ENCODE measurements around the gene GPR162. TPM values are rescaled to one million over a fixed set of nuclear protein-coding genes. Genes with fewer than 3 reads are reported as not detected.

Gene GPR162
- total RNA-seq, 1 donor from 2014 or later: 2.5 TPM

DNA sequence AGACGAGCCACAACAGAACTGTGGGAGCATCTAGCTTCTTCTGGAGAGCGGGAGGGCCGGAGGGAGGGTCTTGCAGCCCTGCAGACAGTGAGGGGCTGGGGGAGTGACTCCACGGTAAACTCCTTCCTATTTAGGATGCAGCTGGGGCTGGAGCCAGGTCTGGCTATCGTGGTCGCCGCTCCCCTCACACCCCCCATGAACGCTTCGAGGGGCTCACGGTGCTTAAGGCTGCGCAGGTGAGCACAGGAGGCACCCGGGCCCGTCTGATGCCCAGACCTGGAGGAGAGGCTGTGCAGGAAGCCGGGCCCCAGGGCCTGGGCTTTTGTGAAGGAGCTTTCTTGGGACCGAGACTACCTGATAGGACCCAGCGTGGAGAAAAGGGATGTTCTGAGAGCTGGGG is 15.2 kb downstream of the GPR162 start:
- no peak for DNase-seq (ENCODE audit: low spot score)

DNA sequence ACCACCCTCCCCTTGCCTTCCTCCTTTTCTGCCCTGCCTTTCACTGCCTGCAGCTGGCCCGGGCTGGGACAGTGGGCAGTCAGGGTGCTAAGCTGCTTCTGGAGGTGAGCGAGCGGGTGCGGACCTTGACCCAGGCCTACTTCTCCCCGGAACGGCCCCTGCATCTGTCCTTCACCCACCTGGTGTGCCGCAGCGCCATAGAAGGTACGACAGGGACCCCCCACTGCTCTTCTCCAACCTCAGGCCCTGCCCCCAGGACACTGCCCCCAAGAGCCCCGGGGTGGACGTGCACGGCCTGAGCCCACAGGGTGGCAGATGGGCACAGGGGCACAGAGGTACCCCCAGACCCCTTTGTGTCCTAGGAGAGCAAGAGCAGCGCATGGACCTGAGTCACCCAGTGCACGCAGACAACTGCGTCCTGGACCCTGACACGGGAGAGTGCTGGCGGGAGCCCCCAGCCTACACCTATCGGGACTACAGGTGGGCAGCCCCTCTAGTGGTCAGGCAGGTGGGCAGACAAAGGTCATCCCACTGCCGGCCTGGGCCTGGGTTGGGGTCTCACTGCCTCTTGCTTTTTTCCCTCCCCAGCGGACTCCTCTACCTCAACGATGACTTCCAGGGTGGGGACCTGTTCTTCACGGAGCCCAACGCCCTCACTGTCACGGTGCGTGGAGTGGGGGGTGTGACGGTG is 15.9 kb downstream of the GPR162 start:
- DNase-seq (ENCODE audit: low spot score): no peak

DNA sequence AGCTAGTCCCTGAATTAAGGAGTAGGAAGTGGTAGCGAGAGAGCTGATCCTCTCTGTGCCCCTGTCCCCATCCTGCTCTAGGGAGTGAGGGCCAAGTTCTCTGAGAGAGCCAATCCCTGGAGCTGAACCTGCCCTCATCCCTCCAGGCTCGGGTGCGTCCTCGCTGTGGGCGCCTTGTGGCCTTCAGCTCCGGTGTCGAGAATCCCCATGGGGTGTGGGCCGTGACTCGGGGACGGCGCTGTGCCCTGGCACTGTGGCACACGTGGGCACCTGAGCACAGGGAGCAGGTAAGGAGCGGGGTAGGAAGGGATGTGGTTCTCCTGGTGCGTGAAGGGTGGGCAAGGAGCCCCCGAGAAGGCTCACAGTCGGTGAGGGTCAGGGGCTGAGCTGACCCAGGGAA is 17.2 kb downstream of the GPR162 start:
- DNase-seq (ENCODE audit: low spot score): no peak

DNA sequence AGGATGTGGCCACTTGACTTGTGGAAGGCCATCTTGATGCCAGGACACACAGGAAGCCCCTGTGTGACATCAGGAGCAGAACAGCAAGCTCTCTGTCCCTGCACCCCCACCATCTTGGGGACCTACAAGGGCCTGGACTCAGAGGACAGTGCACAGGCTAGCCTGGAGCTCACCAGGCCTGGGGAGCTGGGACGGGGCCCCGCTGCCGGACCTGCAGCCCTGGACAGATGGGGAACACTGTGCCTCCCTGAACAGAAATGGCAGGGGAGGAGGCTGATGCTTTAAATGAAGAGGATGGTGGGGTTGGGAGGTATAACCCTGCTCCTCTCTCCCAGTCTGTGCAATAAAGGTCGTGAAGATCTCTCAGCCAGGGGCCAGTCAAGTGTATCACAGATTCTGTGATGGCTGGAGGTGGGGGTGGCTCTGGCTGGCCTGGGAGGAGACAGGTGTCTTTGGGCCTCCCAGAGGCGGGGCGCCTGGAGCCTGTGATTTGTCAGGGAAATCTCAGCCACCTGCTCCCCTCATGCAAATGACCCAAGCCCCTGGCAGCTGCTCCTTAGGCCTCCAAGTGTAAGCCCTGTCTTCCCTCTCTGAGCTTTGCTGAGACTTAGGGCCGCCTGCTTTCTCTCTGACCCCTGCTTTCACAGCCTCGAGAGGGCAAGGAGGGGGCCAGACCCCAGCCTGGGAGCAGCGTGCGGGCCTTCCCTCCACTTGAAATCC is 18.0 kb downstream of the GPR162 start:
- DNase-seq (ENCODE audit: low spot score): no peak

DNA sequence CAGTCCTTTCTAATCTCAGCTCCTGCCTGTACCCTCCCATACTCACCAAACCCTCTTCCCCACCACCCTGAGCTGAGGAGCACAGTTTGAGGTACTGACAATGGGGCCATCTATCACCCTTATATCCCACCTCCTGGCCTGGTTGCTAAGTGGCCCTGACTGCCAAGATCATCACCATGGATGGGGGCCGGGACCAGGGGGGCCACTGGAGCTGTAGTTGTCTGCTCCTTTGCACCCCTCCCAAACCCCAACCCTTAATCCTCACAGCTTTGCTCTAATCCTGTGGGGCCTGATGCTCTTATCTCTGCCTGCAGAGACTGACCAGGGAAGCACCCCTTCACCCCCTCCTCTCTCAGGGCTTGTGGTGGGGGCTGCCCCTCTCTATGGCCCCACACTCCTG is 18.7 kb downstream of the GPR162 start:
- no peak for DNase-seq (ENCODE audit: low spot score)

GRCh38 chr12:6840761-6841515 is 19.3 kb downstream of the GPR162 start, which contains the start of gene GNB3:
TSS of gene GNB3 (plus strand) at chr12:6840925. CDS start at chr12:6841288, 363 bp downstream.
- DNase-seq (ENCODE audit: low spot score): no peak

DNA sequence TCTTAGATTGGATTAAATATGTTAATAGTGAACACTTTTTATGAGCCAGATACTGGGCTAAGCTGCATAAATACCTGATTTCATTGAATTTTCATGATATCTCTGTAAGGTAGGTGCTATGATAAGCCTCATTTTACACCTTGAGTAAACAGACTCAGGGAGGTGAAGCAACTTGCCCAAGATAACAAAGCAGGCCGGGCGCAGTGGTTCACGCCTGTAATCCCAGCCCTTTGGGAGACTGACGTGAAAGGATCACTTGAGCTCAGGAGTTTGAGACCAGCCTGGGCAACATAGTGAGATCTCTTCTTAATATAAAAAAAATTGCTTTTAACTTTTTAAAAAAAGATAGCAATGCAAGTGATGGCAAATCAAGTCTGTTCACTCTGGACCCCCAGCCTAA is 20.5 kb downstream of the GPR162 start:
- DNase-seq (ENCODE audit: low spot score): no peak

- DNase-seq (ENCODE audit: low spot score): no peak
Measured at GRCh38 chr12:6843118-6843902, 21.7 kb downstream of the GPR162 start.

DNA sequence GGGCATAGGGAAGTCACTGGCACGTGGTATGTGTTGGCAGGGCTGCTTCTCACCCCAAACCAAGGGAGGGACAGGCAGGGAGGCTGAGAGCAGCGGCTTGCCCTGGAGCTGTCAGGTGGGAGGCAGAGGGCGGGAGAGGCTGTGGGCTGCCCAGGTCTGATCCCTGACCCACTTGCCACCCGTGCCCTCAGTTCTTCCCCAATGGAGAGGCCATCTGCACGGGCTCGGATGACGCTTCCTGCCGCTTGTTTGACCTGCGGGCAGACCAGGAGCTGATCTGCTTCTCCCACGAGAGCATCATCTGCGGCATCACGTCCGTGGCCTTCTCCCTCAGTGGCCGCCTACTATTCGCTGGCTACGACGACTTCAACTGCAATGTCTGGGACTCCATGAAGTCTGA is 23.8 kb downstream of the GPR162 start:
- no peak for DNase-seq (ENCODE audit: low spot score)

GRCh38 chr12:6846316-6846869 is 24.8 kb downstream of the GPR162 start:
- no peak for DNase-seq (ENCODE audit: low spot score)

GRCh38 chr12:6847676-6848075 is 26.1 kb downstream of the GPR162 start:
- no peak for DNase-seq (ENCODE audit: low spot score)

DNA sequence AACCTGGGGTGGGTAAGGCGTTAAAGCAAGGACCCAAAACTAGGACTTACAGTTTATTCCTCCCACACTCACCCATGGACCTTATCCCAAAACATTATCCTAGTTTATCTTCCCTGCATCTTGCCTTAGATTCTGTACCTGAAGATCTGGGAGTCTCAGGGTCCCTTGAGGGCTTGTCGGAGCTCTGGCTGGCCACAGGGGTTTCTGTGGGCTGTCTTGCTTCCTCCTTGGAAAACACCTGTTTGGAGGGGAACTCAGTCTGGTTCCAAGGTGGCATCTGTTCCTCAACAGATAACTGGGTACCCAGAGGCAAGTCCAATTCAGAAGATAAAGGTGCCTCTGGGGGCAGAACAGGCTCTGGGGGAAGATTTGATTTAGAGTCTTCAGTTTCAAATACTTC is 27.8 kb downstream of the GPR162 start:
- DNase-seq (ENCODE audit: low spot score): no peak

DNA sequence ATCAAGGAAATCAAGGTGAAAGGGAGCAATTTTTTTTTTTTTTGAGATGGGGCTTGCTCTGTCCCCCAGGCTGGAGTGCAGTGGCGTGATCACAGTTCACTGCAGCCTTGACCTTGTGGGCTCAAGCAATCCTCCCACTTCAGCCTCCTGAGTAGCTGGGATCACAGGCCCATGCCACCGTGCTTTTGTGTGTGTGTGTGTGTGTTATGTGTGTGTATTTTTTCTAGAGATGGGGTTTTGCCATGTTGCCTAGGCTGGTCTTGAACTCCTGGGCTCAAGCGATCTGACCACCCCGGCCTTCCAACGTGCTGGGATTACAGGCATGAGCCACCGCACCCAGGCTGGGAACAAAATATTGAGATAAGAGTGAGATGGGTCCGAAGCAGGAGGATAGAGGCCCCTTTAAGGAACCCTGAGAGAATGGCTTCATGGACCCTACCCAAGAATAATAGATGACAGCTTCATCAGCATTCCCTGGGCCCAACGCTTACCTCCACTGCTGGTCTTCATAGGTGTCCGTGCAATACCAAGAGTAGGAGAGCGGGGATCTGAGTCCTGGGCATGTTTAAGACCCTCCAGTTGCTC is 28.4 kb downstream of the GPR162 start:
- no peak for DNase-seq (ENCODE audit: low spot score)

DNA sequence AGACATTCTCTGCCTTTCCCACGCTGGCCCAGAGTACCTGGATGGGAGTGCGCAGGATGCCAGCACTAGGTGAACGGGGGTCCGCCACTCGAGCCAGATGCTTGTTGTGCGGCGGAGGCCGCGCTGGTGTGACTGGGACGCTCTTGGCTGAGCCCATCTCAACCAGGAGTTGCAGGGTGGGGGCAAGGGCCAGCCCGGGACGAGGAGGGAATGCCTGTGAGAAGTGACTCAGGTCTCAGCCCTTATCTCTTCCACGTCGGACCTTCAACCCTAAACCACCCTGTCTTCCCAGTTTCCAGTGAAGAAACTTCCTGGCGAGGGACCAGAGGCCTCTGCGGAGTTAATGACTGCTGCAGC is 29.2 kb downstream of the GPR162 start:
- no peak for DNase-seq (ENCODE audit: low spot score)

DNA sequence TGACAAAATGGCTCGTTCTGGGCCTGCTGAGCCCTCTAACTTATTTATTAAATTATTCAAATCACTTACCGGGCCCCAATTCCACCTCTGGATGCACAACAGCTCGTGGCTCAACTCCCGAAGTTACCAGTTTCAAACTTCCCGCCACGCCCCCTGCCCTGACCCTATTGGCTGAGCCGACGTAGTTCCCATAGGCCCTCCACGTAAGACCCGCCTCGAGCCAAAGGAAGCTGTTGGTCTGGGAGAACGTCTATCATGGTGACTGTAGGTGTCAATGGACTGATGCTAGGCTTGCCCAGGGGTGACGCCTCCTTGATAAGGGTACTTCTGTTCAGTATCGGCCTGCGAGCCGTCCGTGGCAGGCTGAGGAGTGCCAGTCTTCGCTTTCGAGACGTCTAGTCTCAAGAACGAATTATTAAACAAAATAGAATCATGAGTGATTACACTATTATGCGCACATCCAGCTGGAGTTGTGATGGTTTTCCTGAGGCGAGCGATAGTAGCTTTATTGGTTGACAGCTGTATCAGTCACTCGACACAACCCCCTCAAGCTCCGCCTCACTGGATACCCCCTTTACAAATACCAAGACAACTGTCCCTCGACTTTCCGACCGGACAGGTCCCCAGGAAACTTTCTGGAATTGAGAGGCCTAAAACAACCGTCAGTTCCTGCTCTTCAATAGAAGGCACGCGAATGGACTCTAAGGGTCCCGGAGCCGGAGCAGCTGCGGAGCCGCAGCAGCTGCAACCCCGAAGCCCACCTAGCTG is 29.7 kb downstream of the GPR162 start, which contains the start of gene CDCA3:
Gene CDCA3, minus strand, starts transcription at position 134 of the 768 bp plus-strand sequence. CDS start 334 bp downstream, outside the sequence.
- peak; percentile 97 for DNase-seq (ENCODE audit: low spot score)

- DNase-seq (ENCODE audit: low spot score): peak; percentile 99
Measured at GRCh38 chr12:6851921-6852650, 30.5 kb downstream of the GPR162 start, which contains the start of gene USP5. TSS of gene USP5 (plus strand) at chr12:6852150. CDS start at chr12:6852180, 30 bp downstream.

GRCh38 chr12:6852651-6853354 is 31.2 kb downstream of the GPR162 start:
- DNase-seq (ENCODE audit: low spot score): peak; percentile 66

- DNase-seq (ENCODE audit: low spot score): no peak
Measured at GRCh38 chr12:6853626-6854025, 32.0 kb downstream of the GPR162 start.

DNA sequence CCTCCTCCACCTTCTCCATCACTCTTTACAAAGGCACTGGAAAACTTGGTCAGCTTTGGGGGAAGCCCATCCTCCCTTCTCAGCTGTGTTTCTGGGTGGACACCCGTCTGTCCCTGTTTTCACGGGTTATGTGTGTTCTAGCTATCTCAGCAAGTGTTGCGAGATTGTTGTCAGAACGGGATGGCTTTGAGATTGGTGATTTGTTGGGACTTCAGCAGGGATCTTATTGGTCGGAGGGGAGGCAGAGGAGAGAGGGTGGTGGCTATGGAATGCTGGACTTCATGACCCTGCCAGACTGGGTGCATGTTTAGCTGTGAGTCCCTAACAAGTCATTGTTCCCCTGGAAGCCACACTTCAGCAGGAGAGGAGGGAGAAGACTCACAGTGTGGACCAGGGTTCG is 32.4 kb downstream of the GPR162 start:
- no peak for DNase-seq (ENCODE audit: low spot score)
